Activated CD4-positive, alpha-beta T cell treated with anti-CD3 and anti-CD28 coated beads for 36 hours (primary cell): ENCODE measurements around the gene PPIL1. TPM values are rescaled to one million over a fixed set of nuclear protein-coding genes. Genes with fewer than 3 reads are reported as not detected.
A peak's percentile ranks its signal among the peaks of the same experiment; 100 is the strongest.

Experiments
- ATAC-seq: fragments of 200-7000 bp; cut with Tn5 transposase; one replicate; pipeline ENCODE4 v1.10.0; 2021; ENCODE audit warnings: mild to moderate bottlenecking, moderate library complexity
- CTCF ChIA-PET: fragments of 350-600 bp; sonication (Branson Sonifier 250); formaldehyde crosslinking; loops from one replicate; lab custom pipeline; 2021; ENCODE audit warnings: antibody characterized with exemption; lab: Charles Lee
- POLR2A ChIA-PET: fragments of 350-600 bp; sonication (Branson Sonifier 250); formaldehyde crosslinking; loops from one replicate; lab custom pipeline; 2021; ENCODE audit warnings: antibody characterized with exemption, inconsistent platforms; lab: Charles Lee
- DNase-seq: peaks from one replicate; pipeline ENCODE4 v3.0.0-alpha.2; 2020
- H3K27ac Mint-ChIP-seq: one replicate; pipeline ENCODE4 v1.8.0; 2021; ENCODE audit warnings: mixed read lengths
- H3K27me3 Mint-ChIP-seq: one replicate; pipeline ENCODE4 v1.8.0; 2021; ENCODE audit warnings: mixed read lengths
- H3K36me3 Mint-ChIP-seq: one replicate; pipeline ENCODE4 v1.8.0; 2021; ENCODE audit warnings: low read depth, mixed read lengths
- H3K4me1 Mint-ChIP-seq: one replicate; pipeline ENCODE4 v1.8.0; 2021; ENCODE audit warnings: mixed read lengths
- H3K4me3 Mint-ChIP-seq: one replicate; pipeline ENCODE4 v1.8.0; 2021; ENCODE audit warnings: mild to moderate bottlenecking, moderate library complexity, mixed read lengths
- H3K9me3 Mint-ChIP-seq: one replicate; pipeline ENCODE4 v1.8.0; 2021; ENCODE audit warnings: low read depth, mixed read lengths
- intact Hi-C, 2 experiments: fragments of 100-400 bp; cut with DNase I in 1 of 2; cut with micrococcal nuclease in 1 of 2; formaldehyde crosslinking; loops; one replicate each; pipeline versions ENCODE4 v1.14.2 to v1.15.1; 2022 to 2024; cut with DNase I, micrococcal nuclease
- total RNA-seq, 2 experiments: library from RNA; stranded (reverse); gene quantifications; one replicate each; pipeline ENCODE4 v1.2.3, GENCODE V29; 2021

Gene PPIL1
- total RNA-seq = 10 to 100 TPM; 45.9 to 46.0 TPM

DNA sequence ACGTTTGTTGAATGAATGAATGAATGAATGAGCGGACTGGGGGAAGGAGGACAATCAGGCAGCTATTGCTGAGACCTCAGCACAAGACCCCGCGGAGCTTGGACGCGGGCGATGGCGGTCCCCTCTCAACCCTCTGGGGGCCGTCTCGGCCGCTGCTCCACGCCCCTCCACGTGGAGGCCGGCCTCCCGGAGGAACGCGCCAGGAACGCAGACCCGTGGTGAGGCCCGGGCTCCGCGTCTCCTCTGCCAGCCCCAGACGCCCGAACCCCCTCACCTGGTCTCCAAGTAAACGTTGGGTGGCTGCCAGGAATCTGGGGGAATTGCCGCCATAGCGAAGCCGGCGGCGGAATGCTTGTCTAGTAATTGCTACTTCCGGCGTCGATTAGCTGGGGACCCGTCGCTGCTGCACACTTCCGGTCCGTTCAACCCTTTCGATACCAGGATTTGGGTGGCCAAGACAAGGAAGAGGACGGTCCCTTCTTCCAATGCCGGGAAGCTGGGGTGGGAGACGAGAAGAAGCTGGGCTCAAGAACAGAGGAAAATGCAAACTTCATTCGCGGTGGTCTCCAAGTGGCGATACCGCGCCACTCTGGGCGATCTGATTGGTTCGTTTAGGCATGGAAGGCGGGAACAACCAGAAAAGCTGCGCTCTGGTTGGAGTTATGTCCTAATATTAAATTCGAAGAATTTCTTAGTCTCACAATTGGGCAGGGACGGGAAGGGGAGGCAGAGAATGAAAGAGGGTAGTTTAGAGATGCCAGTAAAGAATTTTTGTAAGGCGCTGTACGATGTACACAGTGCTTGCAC lies at the start of gene PPIL1:
Gene PPIL1 (minus strand): TSS at position 361 of the 807 bp plus-strand sequence. CDS start 31 bp downstream, at position 330.
- peaks cover 45% of the 10 kb centered on the region for H3K4me1 Mint-ChIP-seq

GRCh38 chr6:36924131-36924530 lies 49.5 kb upstream of the PPIL1 start:
- intact Hi-C loops = no loop called here
- H3K36me3 Mint-ChIP-seq = peaks cover 10% of the 10 kb centered on the region
- peaks cover 22% of the 10 kb centered on the region for H3K4me1 Mint-ChIP-seq
- H3K4me3 Mint-ChIP-seq = no peak overlapping the region
- ATAC-seq (peak; percentile 23), DNase-seq (no peak)
- H3K27ac Mint-ChIP-seq = no peak overlapping the region
- ChIA-PET CTCF (interaction anchor here (0.9 kb wide), 1 partner anchor 12 kb away, joined by 3 read pairs; no protein-coding TSS in a partner anchor), POLR2A (no interaction called here)
- H3K9me3 Mint-ChIP-seq = no peaks in the 10 kb centered on the region
- H3K27me3 Mint-ChIP-seq = no peaks in the 10 kb centered on the region

More for the DNA sequence above, at the start of gene PPIL1:
- no peaks in the 10 kb centered on the region for H3K9me3 Mint-ChIP-seq
- ATAC-seq = peak; percentile 80
- ChIA-PET POLR2A (interaction anchor here (0.6 to 1.7 kb wide), 10 partner anchors 8 to 663 kb away, joined by 3 to 7 read pairs (median 3); partner anchors contain the start of genes C6orf89, MTCH1 and PIM1), CTCF (interaction anchor here (0.7 to 6.3 kb wide), 15 partner anchors 10 to 335 kb away, joined by 3 to 91 read pairs (median 4); partner anchors contain the start of gene C6orf89)
- intact Hi-C loops = loop anchor here (1.0 to 5.0 kb wide), 9 partner anchors 11 to 333 kb away; partner anchors contain the start of genes C6orf89 (in 2 of the 2), MTCH1 (in 1 of the 2), PIM1 (in 1 of the 2) and STK38 (in 1 of the 2)
- peak within 1 kb of the TSS; percentile 99 for H3K27ac Mint-ChIP-seq
- peak within 1 kb of the TSS; percentile 98 for H3K4me3 Mint-ChIP-seq
- peaks cover 34% of the 10 kb centered on the region for H3K36me3 Mint-ChIP-seq
- peaks cover 7% of the 10 kb centered on the region for H3K27me3 Mint-ChIP-seq
- DNase-seq = peak; percentile 90

- Mint-ChIP-seq H3K4me1 (peaks cover 15% of the 10 kb centered on the region), H3K4me3 (no peak overlapping the region), H3K36me3 (peaks cover 20% of the 10 kb centered on the region), H3K9me3 (no peaks in the 10 kb centered on the region), H3K27ac (no peak overlapping the region), H3K27me3 (no peaks in the 10 kb centered on the region)
- CTCF ChIA-PET = interaction anchor here (1.8 kb wide), 1 partner anchor 97 kb away, joined by 5 read pairs; no protein-coding TSS in a partner anchor
- no peak for ATAC-seq
- POLR2A ChIA-PET = no interaction called here
- DNase-seq = no peak
- intact Hi-C loops = no loop called here
These were observed 45.9 kb upstream of the PPIL1 start for GRCh38 chr6:36920546-36920945.

DNA sequence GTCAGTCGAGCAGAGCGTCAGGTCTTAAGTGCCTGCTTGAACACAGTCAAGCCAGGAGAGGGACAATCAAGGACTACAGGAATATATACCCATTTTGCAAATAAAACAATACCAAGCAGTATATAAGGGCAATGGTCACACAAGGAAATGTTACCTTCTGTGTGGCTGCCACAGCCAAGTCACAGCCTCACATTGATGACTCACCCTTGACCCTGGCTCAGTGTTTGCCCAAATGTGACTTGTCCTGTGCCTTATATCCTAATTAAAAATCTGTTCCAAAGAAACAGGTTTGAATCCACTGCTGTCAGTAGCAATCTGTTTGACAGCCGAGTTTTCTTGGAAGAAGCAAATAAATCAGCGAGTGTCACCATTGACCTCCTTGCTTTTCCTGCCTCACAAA lies 45.4 kb upstream of the PPIL1 start:
- no peak for DNase-seq
- no peaks in the 10 kb centered on the region for H3K9me3 Mint-ChIP-seq
- H3K27me3 Mint-ChIP-seq = no peaks in the 10 kb centered on the region
- H3K4me3 Mint-ChIP-seq = no peak overlapping the region
- no peak for ATAC-seq
- ChIA-PET POLR2A (no interaction called here), CTCF (interaction anchor here (1.8 kb wide), 1 partner anchor 98 kb away, joined by 5 read pairs; no protein-coding TSS in a partner anchor)
- intact Hi-C loops = no loop called here
- peaks cover 19% of the 10 kb centered on the region for H3K36me3 Mint-ChIP-seq
- H3K27ac Mint-ChIP-seq = no peak overlapping the region
- H3K4me1 Mint-ChIP-seq = peaks cover 13% of the 10 kb centered on the region

DNA sequence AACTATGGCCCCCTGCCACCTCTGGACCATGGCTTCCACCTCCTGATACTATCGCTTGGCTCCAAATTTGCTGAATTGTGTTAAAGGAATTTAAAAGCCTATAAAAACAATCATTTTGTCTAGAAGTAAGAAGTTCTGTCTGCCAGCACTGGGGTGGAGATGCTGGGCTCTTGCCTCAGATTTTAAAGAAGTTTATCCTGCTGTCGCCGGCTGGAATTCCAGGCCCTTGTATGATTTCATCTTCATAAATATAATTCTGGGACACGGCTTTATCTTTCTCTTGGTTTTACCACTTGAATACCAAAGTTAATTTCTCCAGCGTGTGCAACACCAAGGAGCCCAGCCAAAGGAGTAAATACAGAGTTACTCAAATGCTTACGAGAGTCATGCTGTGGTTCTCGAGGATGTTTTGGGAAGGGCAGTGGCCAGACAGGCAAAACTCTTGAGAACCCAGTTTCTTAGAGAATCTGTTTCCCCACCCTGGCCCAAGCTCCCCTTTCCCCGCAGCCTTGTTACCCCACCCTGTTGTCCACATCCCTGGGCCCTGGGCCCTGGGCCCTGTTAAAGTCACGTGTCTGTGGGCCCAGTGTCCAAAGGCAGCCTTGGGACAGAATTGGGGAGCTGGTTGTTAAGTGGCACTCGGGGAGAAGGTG lies 43.1 kb upstream of the PPIL1 start:
- Mint-ChIP-seq H3K36me3 (peaks cover 26% of the 10 kb centered on the region), H3K4me3 (no peak overlapping the region), H3K27me3 (no peaks in the 10 kb centered on the region), H3K4me1 (peaks cover 31% of the 10 kb centered on the region), H3K9me3 (no peaks in the 10 kb centered on the region), H3K27ac (no peak overlapping the region)
- ATAC-seq = no peak
- ChIA-PET POLR2A (interaction anchor here (0.6 kb wide), 1 partner anchor 48 kb away, joined by 7 read pairs; no protein-coding TSS in a partner anchor), CTCF (no interaction called here)
- DNase-seq = no peak
- intact Hi-C loops = no loop called here

DNA sequence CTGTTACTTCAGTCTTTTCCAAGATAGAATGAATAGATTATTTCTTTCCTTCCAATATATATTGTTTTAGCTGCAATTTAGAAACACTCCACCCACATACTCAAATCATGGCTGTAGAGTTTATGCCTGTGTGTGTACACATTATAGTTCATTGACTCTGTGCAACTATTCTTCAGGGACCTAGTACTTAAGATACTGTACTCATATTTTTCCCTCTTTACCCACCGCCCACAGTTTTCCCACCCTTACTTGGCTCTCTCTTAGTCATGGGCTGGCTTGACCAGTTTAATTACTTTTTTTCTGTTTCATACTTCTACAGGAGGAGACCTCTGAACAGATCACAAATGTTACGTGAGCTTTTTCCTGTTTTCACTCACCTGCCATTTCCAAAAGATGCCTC lies 41.5 kb upstream of the PPIL1 start:
- POLR2A ChIA-PET = interaction anchor here (0.7 kb wide), 1 partner anchor 65 kb away, joined by 4 read pairs; no protein-coding TSS in a partner anchor
- peaks cover 44% of the 10 kb centered on the region for H3K4me1 Mint-ChIP-seq
- no peaks in the 10 kb centered on the region for H3K27me3 Mint-ChIP-seq

GRCh38 chr6:36915599-36915998 lies 41.0 kb upstream of the PPIL1 start:
- intact Hi-C loops = no loop called here
- H3K27ac Mint-ChIP-seq = no peak overlapping the region
- H3K27me3 Mint-ChIP-seq = no peaks in the 10 kb centered on the region
- DNase-seq (no peak), ATAC-seq (no peak)
- H3K9me3 Mint-ChIP-seq = no peaks in the 10 kb centered on the region
- H3K36me3 Mint-ChIP-seq = peaks cover 29% of the 10 kb centered on the region
- ChIA-PET CTCF (interaction anchor here (0.7 to 2.5 kb wide), 4 partner anchors 30 to 103 kb away, joined by 3 to 10 read pairs (median 4); partner anchors contain the start of gene C6orf89), POLR2A (no interaction called here)
- H3K4me1 Mint-ChIP-seq = peaks cover 44% of the 10 kb centered on the region
- no peak overlapping the region for H3K4me3 Mint-ChIP-seq

More for the DNA sequence above, 41.5 kb upstream of the PPIL1 start:
- ATAC-seq (no peak), DNase-seq (no peak)
- Mint-ChIP-seq H3K4me3 (no peak overlapping the region), H3K27ac (no peak overlapping the region), H3K9me3 (no peaks in the 10 kb centered on the region), H3K36me3 (peaks cover 29% of the 10 kb centered on the region)
- intact Hi-C loops = no loop called here
- CTCF ChIA-PET = interaction anchor here (0.8 to 2.5 kb wide), 3 partner anchors 30 to 102 kb away, joined by 3 to 10 read pairs (median 4); partner anchors contain the start of gene C6orf89

DNA sequence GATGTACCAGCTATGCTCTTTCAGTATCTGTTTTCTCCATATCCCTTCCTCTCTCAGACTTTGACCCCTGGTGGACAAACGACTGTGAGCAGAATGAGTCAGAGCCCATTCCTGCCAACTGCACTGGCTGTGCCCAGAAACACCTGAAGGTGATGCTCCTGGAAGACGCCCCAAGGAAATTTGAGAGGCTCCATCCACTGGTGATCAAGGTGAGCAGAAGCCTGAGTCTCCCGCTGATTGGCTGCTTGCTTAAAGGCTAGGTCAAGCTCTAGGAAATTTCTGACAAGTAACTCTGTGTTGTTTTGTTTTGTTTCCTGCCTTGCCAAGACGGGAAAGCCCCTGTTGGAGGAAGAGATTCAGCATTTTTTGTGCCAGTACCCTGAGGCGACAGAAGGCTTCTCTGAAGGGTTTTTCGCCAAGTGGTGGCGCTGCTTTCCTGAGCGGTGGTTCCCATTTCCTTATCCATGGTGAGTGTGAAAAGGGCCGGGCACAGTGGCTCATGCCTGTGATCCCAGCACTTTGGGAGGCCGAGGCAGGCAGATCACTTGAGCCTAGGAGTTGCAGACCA lies 39.7 kb upstream of the PPIL1 start:
- ChIA-PET CTCF (interaction anchor here (0.6 to 2.8 kb wide), 9 partner anchors 9 to 262 kb away, joined by 3 to 13 read pairs (median 4); partner anchors contain the start of gene C6orf89), POLR2A (no interaction called here)
- Mint-ChIP-seq H3K27me3 (no peaks in the 10 kb centered on the region), H3K27ac (peak overlapping the region; percentile 85), H3K36me3 (peaks cover 28% of the 10 kb centered on the region), H3K4me1 (peaks cover 44% of the 10 kb centered on the region), H3K9me3 (no peaks in the 10 kb centered on the region), H3K4me3 (peak overlapping the region; percentile 13)
- DNase-seq = peak; percentile 57
- peak; percentile 7 for ATAC-seq
- intact Hi-C loops = loop anchor here in 1 of 2 experiments (5.0 kb wide), 1 partner anchor 37 kb away; no protein-coding TSS in a partner anchor

- POLR2A ChIA-PET = interaction anchor here (1.1 to 1.4 kb wide), 2 partner anchors 73 to 260 kb away, joined by 3 to 4 read pairs; partner anchors contain the start of gene MTCH1
- Mint-ChIP-seq H3K4me1 (peaks cover 44% of the 10 kb centered on the region), H3K36me3 (peaks cover 30% of the 10 kb centered on the region), H3K27me3 (no peaks in the 10 kb centered on the region), H3K4me3 (peak overlapping the region; percentile 37), H3K9me3 (no peaks in the 10 kb centered on the region), H3K27ac (peak overlapping the region; percentile 83)
- no peak for ATAC-seq
- intact Hi-C loops = loop anchor here in 1 of 2 experiments (2.0 to 5.0 kb wide), 2 partner anchors 36 to 74 kb away; partner anchors contain the start of gene MTCH1
- CTCF ChIA-PET = interaction anchor here (0.7 to 2.8 kb wide), 7 partner anchors 28 to 296 kb away, joined by 3 to 13 read pairs (median 4); partner anchors contain the start of gene C6orf89
- peak; percentile 11 for DNase-seq
These were observed 38.5 kb upstream of the PPIL1 start for GRCh38 chr6:36913082-36913481.

DNA sequence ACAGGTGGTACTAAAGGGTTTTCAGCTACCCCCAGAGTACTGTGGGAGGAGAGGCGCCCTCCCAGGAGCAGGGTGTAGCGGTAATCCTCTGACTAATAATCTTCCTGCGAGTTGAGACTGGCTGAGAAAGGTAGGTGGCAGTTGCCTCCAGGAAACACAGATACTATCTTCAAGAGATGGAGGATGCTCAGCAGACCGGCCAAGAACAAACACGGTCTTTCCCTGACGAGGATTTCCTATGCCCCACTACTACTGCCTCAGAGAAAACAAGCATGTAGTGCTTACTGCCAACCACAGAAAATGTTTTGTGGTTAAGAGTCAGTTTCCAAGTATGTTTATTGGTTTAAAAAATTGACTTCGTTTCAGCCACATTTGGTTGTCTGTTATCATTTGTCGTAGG lies 38.0 kb upstream of the PPIL1 start:
- H3K4me3 Mint-ChIP-seq = peak overlapping the region; percentile 37
- peaks cover 33% of the 10 kb centered on the region for H3K36me3 Mint-ChIP-seq
- peak overlapping the region; percentile 83 for H3K27ac Mint-ChIP-seq
- ChIA-PET CTCF (interaction anchor here (0.8 to 2.8 kb wide), 10 partner anchors 11 to 296 kb away, joined by 3 to 13 read pairs (median 4); no protein-coding TSS in a partner anchor), POLR2A (interaction anchor here (1.1 to 1.4 kb wide), 2 partner anchors 73 to 261 kb away, joined by 3 to 4 read pairs; partner anchors contain the start of gene MTCH1)
- intact Hi-C loops = loop anchor here (1.0 to 5.0 kb wide), 10 partner anchors 15 to 257 kb away; partner anchors contain the start of genes C6orf89 (in 2 of the 2), MTCH1 (in 2 of the 2), PI16 (in 1 of the 2) and PPIL1 (in 1 of the 2)
- H3K9me3 Mint-ChIP-seq = no peaks in the 10 kb centered on the region
- DNase-seq (peak; percentile 74), ATAC-seq (peak; percentile 87)
- H3K4me1 Mint-ChIP-seq = peaks cover 44% of the 10 kb centered on the region
- no peaks in the 10 kb centered on the region for H3K27me3 Mint-ChIP-seq
